Muscle of arm (tissue), 12 donors: ENCODE results near the gene TNP2. TPM values are rescaled to one million over a fixed set of nuclear protein-coding genes. Genes with fewer than 3 reads are reported as not detected.
A peak's percentile ranks its signal among the peaks of the same experiment; 100 is the strongest.

ENCODE experiments used
- DNase-seq: peaks from one replicate; pipeline ENCODE4 v3.0.0-alpha.2; 2013
- polyA plus RNA-seq, 12 donors: library from polyadenylated mRNA; unstranded; fragments of 120-200 nt; gene quantifications; one replicate each; pipeline ENCODE4 v1.2.1, GENCODE V29; 2013; ENCODE audit not compliant: insufficient read length in 12 of 12

Gene TNP2
- polyA plus RNA-seq, 12 donors = not detected

DNA sequence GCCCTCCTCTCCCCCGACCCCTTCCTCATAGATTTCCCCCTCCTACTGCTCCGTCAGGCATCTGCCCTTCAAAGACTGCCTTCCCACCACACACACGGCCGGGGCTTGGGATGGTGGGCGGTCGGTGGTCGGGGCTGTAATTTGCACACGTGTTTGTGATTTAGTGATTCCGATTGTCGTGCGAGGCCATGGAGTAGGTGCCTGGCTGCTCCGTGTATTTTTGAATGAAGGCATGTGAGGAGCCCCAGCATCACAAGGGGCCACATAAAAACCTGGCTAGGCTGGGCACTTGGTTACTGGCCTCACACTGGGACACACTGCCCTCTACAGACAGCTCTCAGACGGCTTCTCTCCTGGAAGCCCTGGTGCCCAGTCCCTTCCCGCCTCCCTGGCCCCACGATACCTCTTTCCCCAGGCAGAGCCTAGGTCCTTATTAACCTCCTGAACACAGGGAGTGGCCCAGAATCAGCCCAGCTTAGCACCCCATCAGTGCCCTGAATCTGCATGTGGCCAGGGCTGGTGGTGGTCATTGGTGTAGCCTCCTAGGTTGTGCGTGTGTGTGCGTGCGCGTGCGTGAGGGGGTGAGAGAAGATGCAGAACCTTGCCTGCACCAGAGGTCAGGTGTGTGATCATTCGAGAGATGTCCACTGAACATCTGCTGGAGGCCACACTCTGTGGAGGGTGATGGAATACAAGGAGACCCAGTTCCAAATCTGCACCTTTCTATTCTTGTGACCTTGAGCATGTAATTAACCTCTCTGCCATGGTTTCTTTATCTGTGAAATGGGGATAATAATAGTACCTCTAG is 11.8 kb downstream of the TNP2 start:
- DNase-seq = peak; percentile 86

DNA sequence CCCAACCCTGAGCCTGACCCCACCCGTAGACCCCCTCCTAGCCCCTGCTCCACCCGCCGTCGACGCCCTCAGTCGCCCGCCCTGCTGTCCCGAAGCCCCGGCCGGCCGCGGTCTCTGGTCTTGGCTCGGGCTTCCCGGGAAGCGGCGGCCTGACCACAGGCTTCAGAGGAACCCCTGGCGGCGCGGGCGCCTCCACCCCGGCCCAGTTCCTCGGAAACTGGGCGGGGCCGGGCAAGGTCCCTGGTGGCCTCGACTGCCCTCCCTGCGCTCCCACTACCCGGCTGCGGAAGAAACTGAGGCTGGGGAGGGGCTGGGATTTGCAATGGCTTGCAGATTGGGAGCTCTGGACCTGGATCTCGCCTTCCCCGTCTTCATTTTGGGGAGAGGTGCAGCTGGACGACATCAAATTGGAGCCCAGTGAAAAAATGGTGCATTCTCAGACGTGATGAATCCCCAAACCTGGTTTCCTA is 12.4 kb downstream of the TNP2 start:
- peak; percentile 52 for DNase-seq

DNA sequence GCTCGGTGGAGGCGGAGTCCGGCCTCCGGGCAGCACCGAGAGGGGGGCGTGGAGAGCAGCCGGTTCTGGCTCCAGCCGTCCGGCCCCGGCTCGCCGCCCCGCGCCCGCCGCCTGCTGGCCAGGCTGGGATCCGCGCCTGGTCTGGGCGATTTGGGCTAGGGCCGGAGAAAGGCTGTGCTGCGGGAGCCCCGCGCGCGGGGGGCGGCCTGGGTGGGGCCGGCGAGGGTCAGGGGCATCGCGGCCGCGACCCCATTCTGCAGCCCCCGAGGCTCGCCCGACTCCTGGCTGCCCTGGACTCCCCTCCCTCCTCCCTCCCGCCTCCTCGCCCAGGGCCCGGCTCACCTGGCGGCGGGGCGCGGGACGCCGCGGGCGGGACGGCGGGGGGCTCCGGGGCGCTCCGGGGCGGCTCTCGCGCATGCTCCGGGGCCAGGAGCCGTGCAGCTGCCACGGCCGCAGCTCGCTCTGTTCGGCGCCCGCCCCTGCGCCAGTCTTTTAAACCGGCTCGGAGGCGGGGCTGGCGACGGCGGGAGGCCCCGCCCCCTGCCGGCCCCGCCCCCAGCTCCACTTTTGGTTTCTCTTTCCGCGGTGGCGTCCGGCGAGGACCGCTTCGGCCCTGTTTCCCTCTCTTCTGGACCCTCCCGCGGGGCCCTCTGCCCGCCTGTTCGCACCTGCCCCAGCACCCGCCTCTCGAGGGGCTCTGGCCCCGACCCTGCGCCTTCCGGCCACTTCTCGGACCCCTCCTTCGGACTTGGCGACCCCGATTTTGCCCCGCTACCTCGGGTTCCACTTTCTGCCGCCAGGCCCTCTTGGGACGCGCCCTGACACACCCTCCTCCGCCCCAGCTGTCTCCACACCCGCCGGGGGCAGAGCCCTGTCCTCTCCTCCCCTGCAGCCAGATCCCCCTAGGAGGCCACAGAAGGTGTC is 13.1 kb downstream of the TNP2 start, which contains the start of gene SOCS1:
Gene SOCS1, minus strand, starts transcription at position 468 of the 924 bp plus-strand sequence. CDS start 726 bp downstream, outside the sequence.
- peak; percentile 90 for DNase-seq

DNA sequence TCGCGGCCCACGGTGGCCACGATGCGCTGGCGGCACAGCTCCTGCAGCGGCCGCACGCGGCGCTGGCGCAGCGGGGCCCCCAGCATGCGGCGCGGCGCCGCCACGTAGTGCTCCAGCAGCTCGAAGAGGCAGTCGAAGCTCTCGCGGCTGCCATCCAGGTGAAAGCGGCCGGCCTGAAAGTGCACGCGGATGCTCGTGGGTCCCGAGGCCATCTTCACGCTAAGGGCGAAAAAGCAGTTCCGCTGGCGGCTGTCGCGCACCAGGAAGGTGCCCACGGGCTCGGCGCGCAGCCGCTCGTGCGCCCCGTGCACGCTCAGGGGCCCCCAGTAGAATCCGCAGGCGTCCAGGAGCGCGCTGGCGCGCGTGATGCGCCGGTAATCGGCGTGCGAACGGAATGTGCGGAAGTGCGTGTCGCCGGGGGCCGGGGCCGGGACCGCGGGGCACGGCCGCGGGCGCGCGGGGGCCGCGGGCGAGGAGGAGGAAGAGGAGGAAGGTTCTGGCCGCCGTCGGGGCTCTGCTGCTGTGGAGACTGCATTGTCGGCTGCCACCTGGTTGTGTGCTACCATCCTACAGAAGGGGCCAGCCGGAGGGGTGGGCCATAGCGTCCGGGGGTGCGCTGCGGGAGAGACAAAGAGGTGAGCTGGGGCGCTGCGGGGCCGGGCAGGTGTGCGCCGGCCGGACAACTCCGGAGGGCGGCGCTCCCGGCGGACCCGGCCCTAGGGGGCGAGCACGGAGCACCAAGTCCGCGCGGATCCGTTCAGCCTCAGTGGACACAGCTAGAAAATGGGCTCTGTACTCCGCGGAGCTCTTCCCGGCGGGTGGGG is 14.0 kb downstream of the TNP2 start:
- peak; percentile 50 for DNase-seq

DNA sequence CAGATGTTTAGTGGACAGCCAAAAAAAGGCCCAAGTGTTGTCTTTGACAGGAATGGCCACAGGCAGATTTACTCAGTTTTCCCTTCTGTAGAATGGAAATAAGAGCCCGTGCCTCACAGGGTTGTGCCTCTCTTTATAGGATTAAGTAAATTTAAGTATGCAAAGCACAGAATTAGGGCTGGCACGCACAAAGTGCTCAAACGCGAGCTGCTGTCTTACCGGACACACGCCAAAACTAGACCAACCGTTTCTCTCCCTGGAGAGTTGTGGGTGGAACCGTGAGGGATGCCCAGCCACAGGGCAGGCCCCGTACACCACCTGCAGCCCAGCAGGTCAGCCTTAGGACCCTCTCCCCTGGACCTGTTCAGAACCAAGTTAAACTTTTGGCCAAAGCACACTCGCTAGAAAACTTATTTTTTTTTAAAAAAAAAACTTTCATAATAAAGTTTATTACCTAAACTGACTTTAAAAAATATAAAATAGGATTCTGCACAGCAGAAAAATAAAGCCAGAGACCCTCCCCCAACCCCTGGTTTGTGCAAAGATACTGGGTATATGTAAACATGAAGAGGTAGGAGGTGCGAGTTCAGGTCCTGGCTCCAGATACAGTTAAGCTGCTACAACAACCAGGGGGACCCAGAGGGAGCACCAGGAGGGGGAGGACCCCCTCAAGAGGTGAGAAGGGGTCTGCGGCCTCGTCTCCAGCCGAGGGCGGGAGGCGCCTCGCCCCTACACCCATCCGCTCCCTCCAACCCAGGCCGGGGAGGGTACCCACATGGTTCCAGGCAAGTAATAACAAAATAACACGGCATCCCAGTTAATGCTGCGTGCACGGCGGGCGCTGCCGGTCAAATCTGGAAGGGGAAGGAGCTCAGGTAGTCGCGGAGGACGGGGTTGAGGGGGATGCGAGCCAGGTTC is 14.9 kb downstream of the TNP2 start:
- no peak for DNase-seq

DNA sequence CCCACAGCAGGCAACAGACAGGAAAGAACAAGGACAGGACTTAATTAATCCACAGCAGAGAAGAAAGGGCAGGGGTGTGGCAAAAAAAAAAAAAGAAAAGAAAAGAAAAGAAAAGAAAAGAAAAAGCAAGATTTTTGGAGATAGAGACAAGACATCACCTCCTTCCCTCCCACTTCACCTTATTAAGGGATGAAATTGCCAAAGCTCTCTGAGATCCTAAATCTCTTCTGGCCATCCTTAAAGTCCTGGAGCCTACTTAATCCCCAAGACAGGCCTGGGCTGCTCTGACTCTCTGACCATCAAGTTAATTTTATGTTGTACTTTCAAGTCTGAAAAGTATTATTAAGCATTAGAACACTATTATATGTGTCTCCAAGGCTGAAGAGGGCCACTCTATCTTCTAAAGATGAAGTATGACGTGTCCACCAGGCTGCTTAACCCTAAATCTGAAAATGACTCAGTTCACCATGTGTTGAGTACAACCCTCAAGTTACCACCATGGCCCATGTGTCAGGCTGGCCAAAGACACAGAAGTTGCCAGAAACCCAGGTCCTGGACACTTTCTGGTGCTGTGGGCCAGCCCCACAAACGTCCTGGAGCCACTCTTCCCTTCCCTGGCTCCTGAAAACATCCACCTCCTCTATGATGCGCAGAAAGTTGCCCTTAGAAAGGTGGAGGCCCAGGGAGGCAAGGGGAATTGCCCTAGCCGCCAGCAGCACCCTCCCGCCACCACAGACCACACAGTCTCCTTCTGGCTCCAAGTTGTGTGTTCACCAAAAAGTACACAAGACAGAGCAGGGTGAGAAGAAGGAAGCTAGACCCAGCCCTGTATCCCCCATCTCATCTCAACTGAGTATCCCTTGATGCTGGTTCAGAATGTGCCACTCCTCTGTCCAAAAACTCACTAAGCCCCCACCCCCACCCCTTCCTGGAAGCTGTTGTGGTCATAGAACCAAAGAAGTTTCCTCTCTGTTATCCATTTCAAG is 15.8 kb downstream of the TNP2 start:
- DNase-seq = no peak

DNA sequence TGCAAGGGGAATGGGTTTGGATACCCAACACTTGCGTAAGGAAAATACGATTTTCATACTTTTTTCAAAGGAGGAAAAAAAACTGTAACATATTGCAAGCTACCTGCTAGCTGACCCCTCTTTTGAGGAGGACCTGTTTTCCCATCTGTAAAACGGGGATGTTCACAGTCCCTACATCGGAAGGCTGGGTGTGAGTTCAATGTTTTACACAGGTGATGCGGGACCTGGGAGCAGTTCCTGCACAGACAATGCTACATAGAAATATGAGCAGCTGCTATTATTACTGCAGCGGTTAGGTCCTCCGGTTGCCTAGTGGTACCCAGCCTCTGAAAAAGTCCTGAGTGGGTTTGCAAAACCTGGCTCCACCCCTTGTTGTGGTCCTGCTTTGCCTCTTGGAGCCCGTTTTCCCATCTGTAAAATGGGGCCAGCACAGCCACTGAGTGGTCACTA is 16.6 kb downstream of the TNP2 start:
- no peak for DNase-seq

DNA sequence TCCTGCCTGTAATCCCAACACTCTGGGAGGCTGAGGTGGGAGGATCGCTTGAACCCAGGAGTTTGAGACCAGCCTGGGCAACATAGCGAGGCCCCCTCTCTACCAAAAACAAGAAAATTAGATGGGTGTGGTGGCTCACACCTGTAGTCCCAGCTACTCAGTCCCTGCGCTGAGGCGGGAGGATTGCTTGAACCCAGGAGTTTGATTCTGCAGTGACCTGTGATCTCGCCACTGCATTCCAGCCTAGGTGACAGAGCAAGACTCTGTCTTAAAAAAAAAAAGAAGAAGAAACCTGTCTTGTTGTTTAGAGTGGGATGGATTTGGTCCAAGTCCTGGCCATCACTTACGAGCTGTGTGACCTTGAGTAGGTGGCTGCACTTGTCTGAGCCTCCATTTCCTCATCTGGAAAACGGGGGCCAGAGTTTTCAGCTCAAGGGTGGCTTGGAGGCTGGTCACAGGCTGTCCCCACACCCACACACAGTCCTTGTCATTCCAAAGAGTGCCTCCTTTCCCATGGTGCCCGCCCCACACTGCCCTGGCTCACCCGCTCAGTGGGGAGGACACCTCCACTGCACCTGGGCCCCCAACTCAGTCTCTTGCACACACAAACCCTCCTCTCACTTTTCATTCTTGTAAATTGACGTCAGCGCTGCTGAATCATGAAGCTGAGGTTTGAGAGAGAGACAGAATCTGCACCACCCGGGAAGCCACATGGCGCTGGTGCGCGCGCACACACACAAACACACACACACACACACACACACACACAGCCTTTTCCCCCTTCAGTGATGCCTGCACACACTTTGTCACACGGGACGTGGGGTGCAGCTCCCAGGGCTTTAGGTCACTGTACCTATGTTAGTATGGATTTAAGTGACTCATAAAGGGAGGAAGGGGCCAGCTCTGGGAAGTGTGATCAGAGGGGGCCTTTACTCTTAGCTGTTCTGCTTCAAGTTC is 17.3 kb downstream of the TNP2 start:
- no peak for DNase-seq

DNA sequence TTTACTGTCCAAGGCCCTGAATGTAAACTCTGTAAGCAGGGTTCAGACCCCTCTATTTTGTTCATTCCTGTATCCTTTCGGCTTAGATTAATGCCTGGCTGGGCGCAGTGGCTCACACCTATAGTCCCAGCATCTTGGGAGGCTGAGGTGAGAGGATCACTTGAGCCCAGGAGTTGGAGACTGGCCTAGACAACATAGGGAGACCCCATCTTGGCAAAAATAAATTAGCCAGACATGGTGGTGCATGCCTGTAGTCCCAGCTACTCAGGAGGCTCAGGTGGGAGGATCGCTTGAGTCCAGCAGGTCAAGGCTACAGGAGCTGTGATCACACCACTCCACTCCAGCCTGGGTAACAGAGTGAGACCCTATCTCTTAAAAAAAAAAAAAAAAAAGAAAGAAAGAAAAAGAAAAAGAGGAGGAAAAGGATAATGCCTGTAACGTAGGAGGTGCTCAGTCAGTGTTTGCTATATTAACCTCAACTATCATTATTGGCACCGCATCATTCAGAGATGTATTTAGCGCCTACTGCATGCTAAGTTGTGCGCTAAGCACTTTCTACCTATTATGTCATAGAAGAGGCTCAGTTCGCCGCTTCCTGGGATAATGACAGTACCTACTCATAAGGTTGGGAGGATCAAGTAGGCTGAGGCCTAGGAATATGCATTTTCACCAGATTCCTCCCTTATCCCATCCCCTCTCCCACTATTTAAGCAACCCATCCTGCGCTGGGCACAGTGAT is 18.2 kb downstream of the TNP2 start:
- DNase-seq = no peak

DNA sequence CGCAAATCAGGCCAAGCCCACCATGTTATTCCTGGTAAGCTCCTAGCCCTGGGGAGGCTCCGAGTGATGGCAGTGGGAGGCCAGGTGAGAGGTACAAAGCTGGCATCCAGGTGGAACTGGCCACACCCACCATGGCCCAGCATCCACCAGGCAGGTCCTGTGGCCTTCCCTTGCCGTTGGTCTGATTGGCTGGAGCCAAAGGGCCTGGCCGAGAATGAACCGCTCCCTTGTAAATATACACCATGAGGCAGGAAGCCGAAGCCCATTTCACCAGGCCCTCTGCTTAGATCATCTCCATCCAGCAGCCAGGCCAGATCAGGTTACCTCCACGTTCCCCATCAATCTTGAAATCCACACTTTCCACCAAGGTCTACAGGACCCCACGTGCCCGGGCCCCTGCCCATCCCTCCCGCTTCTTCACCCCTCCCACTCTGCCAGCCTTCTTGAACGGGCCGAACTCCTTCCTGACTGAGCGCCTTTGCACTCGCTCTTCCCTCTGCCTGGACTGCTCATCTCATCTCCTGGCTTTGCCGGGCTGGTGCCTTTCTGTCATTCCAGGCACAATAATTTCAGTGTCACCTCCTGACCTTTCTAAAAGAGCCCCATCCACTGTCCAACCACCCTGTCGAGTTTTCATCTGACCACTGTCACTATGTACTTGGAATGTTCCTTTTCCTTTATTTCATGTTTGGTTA is 18.9 kb downstream of the TNP2 start:
- no peak for DNase-seq

DNA sequence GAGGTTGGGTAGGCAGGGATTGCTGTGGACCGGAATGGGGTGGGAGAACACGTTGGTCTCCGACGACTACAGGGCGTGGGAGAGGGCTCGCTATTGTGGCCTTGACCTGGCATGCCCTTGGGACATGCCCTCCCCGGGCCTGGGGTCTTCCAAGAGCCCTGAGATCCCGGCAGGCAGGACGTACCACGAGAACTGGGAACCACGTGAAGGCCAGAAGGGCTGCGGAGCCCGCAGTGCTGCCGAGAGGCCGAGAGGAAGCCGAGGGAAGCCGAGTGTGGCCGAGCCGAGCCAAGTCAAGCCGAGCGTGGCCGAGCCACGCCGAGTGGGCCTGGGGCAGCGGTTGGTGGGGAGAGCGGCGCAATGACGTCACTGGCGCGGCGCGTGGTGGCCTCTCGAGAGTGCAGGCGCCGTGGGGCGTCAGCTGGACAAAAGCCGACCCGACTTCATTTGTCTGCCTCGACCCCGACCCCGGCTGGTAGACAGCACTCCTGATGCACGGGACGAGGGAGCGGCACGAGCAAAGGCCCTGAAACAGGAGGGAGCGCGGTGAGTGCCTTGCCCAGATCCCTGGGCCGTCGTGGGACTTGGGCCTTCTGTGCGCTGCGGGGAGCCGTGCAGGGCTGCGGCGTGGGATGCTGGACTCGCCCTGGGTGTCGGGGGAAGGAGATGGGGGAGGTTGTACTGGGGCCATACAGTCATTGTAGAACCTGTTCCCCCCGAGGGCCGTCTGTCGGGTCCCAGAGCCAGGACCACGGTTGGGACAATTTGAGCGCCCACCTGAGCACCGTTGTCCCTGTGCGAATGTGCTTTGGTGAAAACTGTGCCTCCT is 19.7 kb downstream of the TNP2 start:
- DNase-seq = no peak

DNA sequence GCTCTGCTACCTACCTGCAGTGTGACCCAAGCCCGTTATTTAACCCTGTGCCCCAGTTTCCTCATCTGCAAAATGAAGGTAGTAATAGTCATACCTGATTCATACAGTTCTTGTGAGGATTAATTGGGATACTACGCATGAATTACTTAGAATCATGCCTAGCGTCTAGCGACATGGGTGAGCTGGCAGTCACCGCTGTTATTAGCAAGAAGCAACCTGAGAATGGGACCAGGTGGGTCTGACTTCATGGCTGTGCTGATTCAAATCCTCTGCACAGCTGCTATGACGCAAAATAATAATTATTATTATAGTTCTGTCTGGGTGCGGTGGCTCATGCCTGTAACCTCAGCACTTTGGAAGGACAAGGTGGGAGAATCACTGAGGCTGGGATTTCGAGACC is 21.0 kb downstream of the TNP2 start:
- no peak for DNase-seq

DNA sequence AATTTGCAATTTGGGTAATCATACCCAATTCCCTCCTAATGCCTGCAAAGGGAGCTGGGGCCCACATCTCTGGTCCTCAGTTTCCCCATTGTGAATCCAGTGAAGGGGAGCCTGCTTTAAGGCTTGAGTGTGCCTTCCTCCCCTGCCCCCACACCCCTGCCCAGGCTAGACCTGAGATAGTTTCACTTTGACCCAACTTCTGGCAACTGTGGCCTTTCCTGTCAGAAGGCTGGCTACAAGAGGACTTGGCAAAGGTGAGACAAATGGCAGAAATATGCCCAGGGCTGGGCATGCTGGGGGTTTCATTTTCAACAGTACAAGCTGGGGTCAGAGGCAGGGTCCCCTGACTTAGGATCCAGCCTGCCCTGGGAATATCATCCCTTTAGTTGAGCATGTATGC is 23.1 kb downstream of the TNP2 start:
- no peak for DNase-seq

DNA sequence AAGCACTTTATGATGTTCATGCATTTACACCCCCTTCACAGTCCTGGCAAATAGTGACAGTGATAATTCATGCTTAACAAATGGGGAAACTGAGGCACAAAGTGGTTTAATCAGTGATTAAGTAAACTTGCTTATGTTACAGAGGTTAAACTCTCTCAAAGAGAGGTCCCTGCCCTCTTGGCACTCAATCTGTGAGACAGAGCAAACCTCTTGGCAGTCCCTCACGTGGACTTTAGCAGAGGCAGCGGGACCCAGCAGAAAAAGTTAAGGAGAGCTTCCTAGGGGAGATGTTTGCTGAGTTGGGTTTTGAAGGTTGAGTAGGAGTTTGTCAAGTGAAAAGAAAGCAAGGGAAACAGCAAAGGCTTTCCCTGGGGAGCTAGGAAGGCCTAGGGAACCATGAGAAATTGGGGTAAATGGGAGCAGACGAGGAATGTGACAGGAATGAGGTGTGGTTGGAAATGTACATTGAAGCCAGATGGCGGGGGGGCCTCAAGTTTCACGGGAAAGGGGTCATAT is 23.8 kb downstream of the TNP2 start:
- DNase-seq = no peak

DNA sequence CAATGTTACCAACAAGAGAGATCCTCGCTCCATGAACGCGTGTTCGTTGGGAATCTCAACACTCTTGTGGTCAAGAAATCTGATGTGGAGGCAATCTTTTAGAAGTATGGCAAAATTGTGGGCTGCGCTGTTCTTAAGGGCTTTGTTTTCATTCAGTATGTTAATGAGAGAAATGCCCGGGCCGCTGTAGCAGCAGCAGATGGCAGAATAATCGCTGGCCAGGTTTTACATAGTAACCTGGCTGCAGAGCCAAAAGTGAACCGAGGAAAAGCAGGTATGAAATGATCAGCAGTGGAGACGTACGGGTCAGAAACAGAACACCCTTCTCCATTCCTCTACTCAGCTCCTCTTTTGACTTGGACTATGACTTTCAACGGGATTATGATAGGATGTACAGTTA is 26.5 kb downstream of the TNP2 start:
- DNase-seq = no peak
